WTC11 (cell line): ENCODE results near the gene SULT1C2. TPM values are rescaled to one million over a fixed set of nuclear protein-coding genes. Genes with fewer than 3 reads are reported as not detected.
"Not testable (repeated sequence)": the region's sequence is repeated elsewhere in the genome, so short reads cannot be mapped to it uniquely, and the experiment has no call there.

Experiments used
- ATAC-seq: fragments of 200-7000 bp; cut with Tn5 transposase; 2 replicates; pipeline ENCODE4 v1.10.0; 2021; ENCODE audit warnings: mild to moderate bottlenecking, moderate library complexity
- CTCF ChIA-PET: fragments of 300-600 bp; sonication (Branson Sonifier 250); formaldehyde crosslinking; loops from one replicate; lab custom pipeline; 2021; ENCODE audit warnings: antibody characterized with exemption; lab: Charles Lee
- POLR2A ChIA-PET: fragments of 350-600 bp; sonication (Branson Sonifier 250); formaldehyde crosslinking; loops from one replicate; lab custom pipeline; 2021; ENCODE audit warnings: antibody characterized with exemption; lab: Charles Lee
- DNase-seq: peaks from one replicate; pipeline ENCODE4 v3.0.0; 2021; ENCODE audit warnings: low spot score
- H3K27ac Mint-ChIP-seq: 2 replicates; pipeline ENCODE4 v1.8.0; 2021; ENCODE audit warnings: mixed read lengths
- H3K27me3 Mint-ChIP-seq: 2 replicates; pipeline ENCODE4 v1.8.0; 2021; ENCODE audit warnings: low read depth, mild to moderate bottlenecking, moderate library complexity, mixed read lengths
- H3K36me3 Mint-ChIP-seq: 2 replicates; pipeline ENCODE4 v1.8.0; 2021; ENCODE audit warnings: mixed read lengths
- H3K4me1 Mint-ChIP-seq: 2 replicates; pipeline ENCODE4 v1.8.0; 2022; ENCODE audit warnings: mixed read lengths
- H3K4me3 Mint-ChIP-seq: 2 replicates; pipeline ENCODE4 v1.8.0; 2021; ENCODE audit warnings: mild to moderate bottlenecking, moderate library complexity, mixed read lengths
- H3K9me3 Mint-ChIP-seq: 2 replicates; pipeline ENCODE4 v1.8.0; 2021; ENCODE audit warnings: mixed read lengths
- CREB1 ChIP-seq: sonication (generic); formaldehyde crosslinking; IDR thresholded peaks from 2 replicates; pipeline ENCODE4 v1.8.0; 2023; ENCODE audit warnings: mild to moderate bottlenecking, missing genetic modification reagents
- CREM ChIP-seq: sonication (generic); formaldehyde crosslinking; IDR thresholded peaks from 2 replicates; pipeline ENCODE4 v1.8.1; 2022; ENCODE audit warnings: mild to moderate bottlenecking, missing genetic modification reagents, moderate library complexity
- EMX1 ChIP-seq: fragments of 250-450 bp; sonication (Bioruptor Pico); IDR thresholded peaks from 2 replicates; pipeline ENCODE4 v1.8.0; 2021; ENCODE audit warnings: mild to moderate bottlenecking
- ESRRA ChIP-seq: sonication (generic); formaldehyde crosslinking; IDR thresholded peaks from 2 replicates; pipeline ENCODE4 v1.8.1; 2022; ENCODE audit warnings: mild to moderate bottlenecking, missing genetic modification reagents, borderline replicate concordance
- JAZF1 ChIP-seq: fragments of 250-450 bp; sonication (Bioruptor Pico); IDR thresholded peaks from 2 replicates; pipeline ENCODE4 v1.9.0; 2021; ENCODE audit warnings: moderate library complexity, mild to moderate bottlenecking, inconsistent platforms
- NFE2L1 ChIP-seq: sonication (generic); formaldehyde crosslinking; IDR thresholded peaks from 2 replicates; pipeline ENCODE4 v1.8.1; 2023; ENCODE audit warnings: missing genetic modification reagents
- NR1H2 ChIP-seq: sonication (generic); formaldehyde crosslinking; IDR thresholded peaks from 2 replicates; pipeline ENCODE4 v1.9.0; 2021; ENCODE audit warnings: mild to moderate bottlenecking, moderate library complexity, missing genetic modification reagents
- SMAD4 ChIP-seq: sonication (generic); formaldehyde crosslinking; IDR thresholded peaks from 2 replicates; pipeline ENCODE4 v1.8.0; 2022; ENCODE audit warnings: mild to moderate bottlenecking, missing genetic modification reagents
- ZNF121 ChIP-seq: sonication (generic); formaldehyde crosslinking; IDR thresholded peaks from 2 replicates; pipeline ENCODE4 v1.8.0; 2023; ENCODE audit warnings: missing genetic modification reagents
- ZNF219 ChIP-seq: sonication (generic); formaldehyde crosslinking; IDR thresholded peaks from 2 replicates; pipeline ENCODE4 v1.8.0; 2023; ENCODE audit warnings: missing genetic modification reagents, mild to moderate bottlenecking, borderline replicate concordance
- total RNA-seq: library from RNA; stranded (reverse); gene quantifications from 3 replicates; pipeline ENCODE4 v1.2.3, GENCODE V29; 2021
- TF ChIP-seq, protein P1 (sequence below): fragments of 250-450 bp; sonication (Bioruptor Pico); IDR thresholded peaks from 2 replicates; pipeline ENCODE4 v1.9.0; 2021; ENCODE audit warnings: mild to moderate bottlenecking, borderline replicate concordance
- TF ChIP-seq, protein P2 (sequence below): fragments of 250-450 bp; sonication (Bioruptor Pico); IDR thresholded peaks from 2 replicates; pipeline ENCODE4 v2.1.2; 2022; ENCODE audit warnings: mild to moderate bottlenecking, moderate library complexity
- TF ChIP-seq, protein P3 (sequence below): sonication (generic); formaldehyde crosslinking; IDR thresholded peaks from 2 replicates; pipeline ENCODE4 v1.8.1; 2022; ENCODE audit warnings: missing genetic modification reagents, borderline replicate concordance
- TF ChIP-seq, protein P4 (sequence below): sonication (generic); formaldehyde crosslinking; conservative IDR thresholded peaks from 2 replicates; pipeline ENCODE4 v1.8.1; 2022; ENCODE audit warnings: mild to moderate bottlenecking, missing genetic modification reagents

The SULT1C2 gene
- total RNA-seq, 1 experiment from 2014 or later, result 2.2 TPM

DNA sequence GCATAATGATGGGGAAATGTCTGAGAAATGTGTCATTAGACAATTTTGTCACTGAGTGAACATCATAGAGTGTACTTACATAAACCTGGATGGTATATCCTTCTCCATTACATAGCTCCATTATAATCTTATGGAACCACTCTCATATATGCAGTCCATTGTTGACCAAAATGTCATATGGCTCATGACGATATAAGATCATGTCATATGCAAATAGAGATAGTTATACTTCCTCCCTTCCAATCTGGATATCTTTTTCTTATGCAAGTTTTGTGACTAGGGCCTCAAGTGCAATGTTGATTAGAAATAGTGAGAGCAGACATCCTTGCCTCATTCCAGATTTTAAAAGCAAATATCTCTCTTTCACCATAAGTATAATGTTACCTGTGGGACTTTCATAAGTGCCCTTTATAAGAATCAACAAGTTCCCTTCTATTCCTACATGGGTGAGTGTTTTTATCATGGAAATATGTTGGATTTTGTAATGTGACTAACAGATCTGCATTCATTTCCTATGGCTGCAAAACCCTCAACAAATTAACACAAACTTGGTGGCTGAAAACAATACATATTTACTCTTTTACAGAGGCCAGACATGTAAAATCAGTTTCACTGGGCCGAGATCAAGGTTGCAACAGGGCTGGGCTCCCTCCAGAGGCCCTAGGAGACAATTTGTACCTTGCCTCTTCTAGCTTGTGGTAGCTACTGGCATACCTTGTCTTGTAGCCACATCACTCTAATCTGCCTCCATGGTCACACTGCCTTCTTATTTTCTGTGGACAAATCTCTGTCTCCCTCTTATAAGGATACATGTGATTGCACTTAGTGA, 67.4 kb downstream of the SULT1C2 start:
- H3K27ac Mint-ChIP-seq, result peak overlapping the region; percentile 60
- ChIA-PET POLR2A (interaction anchor here (0.6 kb wide), 1 partner anchor 92 kb away, joined by 3 read pairs; the partner anchor contains the start of gene GCC2), CTCF (no interaction called here)
- peaks cover 6% of the 10 kb centered on the region; the same call in 1 of the 2 replicates for H3K9me3 Mint-ChIP-seq
- no peak overlapping the region for H3K4me3 Mint-ChIP-seq
- no peak for DNase-seq
- peak; percentile 82 for ATAC-seq
- peaks cover 12% of the 10 kb centered on the region for H3K4me1 Mint-ChIP-seq
- no peaks in the 10 kb centered on the region for H3K27me3 Mint-ChIP-seq
- TF ChIP-seq ZNF121 (no peak), NR1H2 (CRISPR knock-in tag) (no peak), EMX1 (CRISPR knock-in tag) (no peak), ZNF219 (CRISPR knock-in tag) (no peak), NFE2L1 (CRISPR knock-in tag) (no peak), SMAD4 (CRISPR knock-in tag) (no peak), ESRRA (CRISPR knock-in tag) (no peak), CREM (CRISPR knock-in tag) (no peak), CREB1 (CRISPR knock-in tag) (no peak), JAZF1 (CRISPR knock-in tag) (no peak)
- TF ChIP-seq, protein P1, sequence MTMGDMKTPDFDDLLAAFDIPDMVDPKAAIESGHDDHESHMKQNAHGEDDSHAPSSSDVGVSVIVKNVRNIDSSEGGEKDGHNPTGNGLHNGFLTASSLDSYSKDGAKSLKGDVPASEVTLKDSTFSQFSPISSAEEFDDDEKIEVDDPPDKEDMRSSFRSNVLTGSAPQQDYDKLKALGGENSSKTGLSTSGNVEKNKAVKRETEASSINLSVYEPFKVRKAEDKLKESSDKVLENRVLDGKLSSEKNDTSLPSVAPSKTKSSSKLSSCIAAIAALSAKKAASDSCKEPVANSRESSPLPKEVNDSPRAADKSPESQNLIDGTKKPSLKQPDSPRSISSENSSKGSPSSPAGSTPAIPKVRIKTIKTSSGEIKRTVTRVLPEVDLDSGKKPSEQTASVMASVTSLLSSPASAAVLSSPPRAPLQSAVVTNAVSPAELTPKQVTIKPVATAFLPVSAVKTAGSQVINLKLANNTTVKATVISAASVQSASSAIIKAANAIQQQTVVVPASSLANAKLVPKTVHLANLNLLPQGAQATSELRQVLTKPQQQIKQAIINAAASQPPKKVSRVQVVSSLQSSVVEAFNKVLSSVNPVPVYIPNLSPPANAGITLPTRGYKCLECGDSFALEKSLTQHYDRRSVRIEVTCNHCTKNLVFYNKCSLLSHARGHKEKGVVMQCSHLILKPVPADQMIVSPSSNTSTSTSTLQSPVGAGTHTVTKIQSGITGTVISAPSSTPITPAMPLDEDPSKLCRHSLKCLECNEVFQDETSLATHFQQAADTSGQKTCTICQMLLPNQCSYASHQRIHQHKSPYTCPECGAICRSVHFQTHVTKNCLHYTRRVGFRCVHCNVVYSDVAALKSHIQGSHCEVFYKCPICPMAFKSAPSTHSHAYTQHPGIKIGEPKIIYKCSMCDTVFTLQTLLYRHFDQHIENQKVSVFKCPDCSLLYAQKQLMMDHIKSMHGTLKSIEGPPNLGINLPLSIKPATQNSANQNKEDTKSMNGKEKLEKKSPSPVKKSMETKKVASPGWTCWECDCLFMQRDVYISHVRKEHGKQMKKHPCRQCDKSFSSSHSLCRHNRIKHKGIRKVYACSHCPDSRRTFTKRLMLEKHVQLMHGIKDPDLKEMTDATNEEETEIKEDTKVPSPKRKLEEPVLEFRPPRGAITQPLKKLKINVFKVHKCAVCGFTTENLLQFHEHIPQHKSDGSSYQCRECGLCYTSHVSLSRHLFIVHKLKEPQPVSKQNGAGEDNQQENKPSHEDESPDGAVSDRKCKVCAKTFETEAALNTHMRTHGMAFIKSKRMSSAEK (CRISPR knock-in tag), result no peak
- TF ChIP-seq, protein P2, sequence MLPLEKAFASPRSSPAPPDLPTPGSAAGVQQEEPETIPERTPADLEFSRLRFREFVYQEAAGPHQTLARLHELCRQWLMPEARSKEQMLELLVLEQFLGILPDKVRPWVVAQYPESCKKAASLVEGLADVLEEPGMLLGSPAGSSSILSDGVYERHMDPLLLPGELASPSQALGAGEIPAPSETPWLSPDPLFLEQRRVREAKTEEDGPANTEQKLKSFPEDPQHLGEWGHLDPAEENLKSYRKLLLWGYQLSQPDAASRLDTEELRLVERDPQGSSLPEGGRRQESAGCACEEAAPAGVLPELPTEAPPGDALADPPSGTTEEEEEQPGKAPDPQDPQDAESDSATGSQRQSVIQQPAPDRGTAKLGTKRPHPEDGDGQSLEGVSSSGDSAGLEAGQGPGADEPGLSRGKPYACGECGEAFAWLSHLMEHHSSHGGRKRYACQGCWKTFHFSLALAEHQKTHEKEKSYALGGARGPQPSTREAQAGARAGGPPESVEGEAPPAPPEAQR (CRISPR knock-in tag), result no peak
- TF ChIP-seq, protein P3, sequence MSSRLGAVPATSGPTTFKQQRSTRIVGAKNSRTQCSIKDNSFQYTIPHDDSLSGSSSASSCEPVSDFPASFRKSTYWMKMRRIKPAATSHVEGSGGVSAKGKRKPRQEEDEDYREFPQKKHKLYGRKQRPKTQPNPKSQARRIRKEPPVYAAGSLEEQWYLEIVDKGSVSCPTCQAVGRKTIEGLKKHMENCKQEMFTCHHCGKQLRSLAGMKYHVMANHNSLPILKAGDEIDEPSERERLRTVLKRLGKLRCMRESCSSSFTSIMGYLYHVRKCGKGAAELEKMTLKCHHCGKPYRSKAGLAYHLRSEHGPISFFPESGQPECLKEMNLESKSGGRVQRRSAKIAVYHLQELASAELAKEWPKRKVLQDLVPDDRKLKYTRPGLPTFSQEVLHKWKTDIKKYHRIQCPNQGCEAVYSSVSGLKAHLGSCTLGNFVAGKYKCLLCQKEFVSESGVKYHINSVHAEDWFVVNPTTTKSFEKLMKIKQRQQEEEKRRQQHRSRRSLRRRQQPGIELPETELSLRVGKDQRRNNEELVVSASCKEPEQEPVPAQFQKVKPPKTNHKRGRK (CRISPR knock-in tag), result no peak
- TF ChIP-seq, protein P4, sequence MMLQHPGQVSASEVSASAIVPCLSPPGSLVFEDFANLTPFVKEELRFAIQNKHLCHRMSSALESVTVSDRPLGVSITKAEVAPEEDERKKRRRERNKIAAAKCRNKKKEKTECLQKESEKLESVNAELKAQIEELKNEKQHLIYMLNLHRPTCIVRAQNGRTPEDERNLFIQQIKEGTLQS (CRISPR knock-in tag), result no peak
- no peaks in the 10 kb centered on the region for H3K36me3 Mint-ChIP-seq

DNA sequence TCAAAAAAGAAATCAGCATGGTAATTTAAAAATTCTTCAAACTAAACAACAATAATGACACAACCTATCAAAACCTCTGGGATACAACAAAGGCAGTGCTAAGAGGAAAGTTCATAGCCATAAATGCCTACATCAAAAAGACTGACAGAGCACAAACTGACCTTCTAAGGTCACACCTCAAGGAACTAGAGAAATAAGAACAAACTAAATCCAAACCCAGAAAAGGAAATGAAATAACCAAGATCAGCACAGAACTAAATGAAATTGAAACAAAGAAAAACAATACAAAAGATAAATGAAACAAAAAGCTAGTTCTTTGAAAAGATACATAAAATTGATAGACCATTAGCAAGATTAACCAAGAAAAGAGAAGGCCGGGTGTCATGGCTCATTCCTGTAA, 70.6 kb downstream of the SULT1C2 start:
- DNase-seq, H3K27me3 Mint-ChIP-seq, ATAC-seq, POLR2A ChIA-PET, H3K27ac Mint-ChIP-seq, H3K36me3 Mint-ChIP-seq, H3K4me3 Mint-ChIP-seq: not testable (repeated sequence)
- CTCF ChIA-PET, result interaction anchor here (0.6 kb wide), 1 partner anchor 673 kb away, joined by 3 read pairs; no protein-coding TSS in a partner anchor
- Mint-ChIP-seq H3K9me3 (peaks cover 13% of the 10 kb centered on the region), H3K4me1 (peaks cover 14% of the 10 kb centered on the region)

Other genes starting within 250 kb of the SULT1C2 start
- not detected in 3 replicates for gene SULT1C3, start 48.9 kb upstream of the SULT1C2 start, total RNA-seq
- 4.3 to 4.9 TPM (median 4.6 TPM) in 3 replicates for gene SULT1C4, start 89.1 kb downstream of the SULT1C2 start, total RNA-seq
- 45.1 to 66.5 TPM (median 48.0 TPM) in 3 replicates for gene GCC2, start 160.3 kb downstream of the SULT1C2 start, total RNA-seq
- 40.7 to 50.6 TPM (median 43.4 TPM) in 3 replicates for gene LIMS1, start 245.6 kb downstream of the SULT1C2 start, total RNA-seq